Uterus (tissue), 2 donors: ENCODE results near the gene ASNSD1.

ENCODE experiments used
- POLR2A ChIP-seq, 2 donors: fragments of 450-650 bp; IDR thresholded peaks; one replicate each; pipeline ENCODE4 v1.6.1; 2016; ENCODE audit warnings: antibody characterized with exemption in 2 of 2, mild to moderate bottlenecking in 1 of 2, moderate library complexity in 1 of 2
- TF ChIP-seq, protein P1 (sequence below), 4 experiments: fragments of 200-600 bp in 2 of 4; fragments of 450-650 bp in 2 of 4; sonication (generic) in 2 of 4; IDR thresholded peaks; one replicate each; pipeline ENCODE4 v1.5.1; 2016 to 2019; ENCODE audit warnings: antibody characterized with exemption in 4 of 4, mild to moderate bottlenecking in 2 of 4, moderate library complexity in 1 of 4

DNA sequence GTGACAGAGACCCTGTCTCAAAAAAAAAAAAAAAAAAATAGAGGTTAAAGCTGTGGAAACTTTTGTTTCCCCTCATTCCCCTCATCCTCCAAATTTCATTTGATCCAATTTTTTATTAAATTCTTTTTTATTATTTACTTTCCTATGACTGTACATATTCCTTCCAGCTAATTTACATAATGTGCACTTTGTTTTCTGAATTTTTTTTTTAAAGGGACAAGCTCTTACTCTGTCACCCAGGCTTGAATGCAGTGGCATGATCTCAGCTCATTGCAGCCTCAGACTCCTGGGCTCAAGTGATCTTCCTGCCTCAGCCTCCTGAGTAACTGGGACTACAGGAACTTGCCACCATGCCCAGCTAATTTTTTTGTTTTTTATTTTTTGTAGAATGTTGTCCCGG lies 23.6 kb downstream of the ASNSD1 start:
- TF ChIP-seq POLR2A (IDR thresholded peaks at IDR 0.05): no peak
- TF ChIP-seq, protein P1, sequence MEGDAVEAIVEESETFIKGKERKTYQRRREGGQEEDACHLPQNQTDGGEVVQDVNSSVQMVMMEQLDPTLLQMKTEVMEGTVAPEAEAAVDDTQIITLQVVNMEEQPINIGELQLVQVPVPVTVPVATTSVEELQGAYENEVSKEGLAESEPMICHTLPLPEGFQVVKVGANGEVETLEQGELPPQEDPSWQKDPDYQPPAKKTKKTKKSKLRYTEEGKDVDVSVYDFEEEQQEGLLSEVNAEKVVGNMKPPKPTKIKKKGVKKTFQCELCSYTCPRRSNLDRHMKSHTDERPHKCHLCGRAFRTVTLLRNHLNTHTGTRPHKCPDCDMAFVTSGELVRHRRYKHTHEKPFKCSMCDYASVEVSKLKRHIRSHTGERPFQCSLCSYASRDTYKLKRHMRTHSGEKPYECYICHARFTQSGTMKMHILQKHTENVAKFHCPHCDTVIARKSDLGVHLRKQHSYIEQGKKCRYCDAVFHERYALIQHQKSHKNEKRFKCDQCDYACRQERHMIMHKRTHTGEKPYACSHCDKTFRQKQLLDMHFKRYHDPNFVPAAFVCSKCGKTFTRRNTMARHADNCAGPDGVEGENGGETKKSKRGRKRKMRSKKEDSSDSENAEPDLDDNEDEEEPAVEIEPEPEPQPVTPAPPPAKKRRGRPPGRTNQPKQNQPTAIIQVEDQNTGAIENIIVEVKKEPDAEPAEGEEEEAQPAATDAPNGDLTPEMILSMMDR (IDR thresholded peaks at IDR 0.05): no peak
